ENCODE results near the gene NGEF.

Gene NGEF

DNA sequence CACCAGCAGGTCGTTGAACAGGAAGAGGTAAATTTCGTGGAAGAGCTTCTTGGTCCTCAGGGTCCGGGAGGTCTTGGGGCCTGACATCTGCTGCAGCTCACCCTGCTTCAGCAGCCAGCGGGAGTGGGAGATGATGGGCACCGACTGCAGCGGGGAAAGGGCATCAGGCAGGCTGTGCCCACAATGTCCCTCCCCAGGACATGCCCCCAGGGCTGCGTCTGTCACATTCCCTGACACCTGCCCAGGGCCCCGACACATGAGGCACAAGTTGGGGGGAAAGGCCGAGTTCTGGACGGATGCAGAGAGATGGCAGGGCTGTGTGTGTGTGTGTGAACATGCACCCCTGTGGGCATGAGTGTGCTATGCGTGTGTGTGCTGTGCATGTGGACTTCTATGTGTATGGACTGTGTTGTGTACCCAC lies 129.0 kb downstream of the NGEF start:
- Histone ChIP-seq H3K27me3 (ENCODE audit: insufficient read depth, poor library complexity, severe bottlenecking) (no peaks in the 10 kb centered on the region), H3K4me3 (replicated peaks; ENCODE audit: insufficient read depth, low read length) (no peak overlapping the region), H3K27ac (replicated peaks) (no peak overlapping the region)
- no peak for DNase-seq (ENCODE audit: low read depth in 1 of 2, low spot score in 1 of 2)
- TF ChIP-seq POLR2AphosphoS5 (IDR thresholded peaks at IDR 0.05; ENCODE audit: low read depth) (no peak), GABPA (IDR thresholded peaks at IDR 0.05; ENCODE audit: low read depth) (no peak), SPI1 (IDR thresholded peaks at IDR 0.05; ENCODE audit: borderline replicate concordance, low read depth) (no peak)
- TF ChIP-seq, protein P1, sequence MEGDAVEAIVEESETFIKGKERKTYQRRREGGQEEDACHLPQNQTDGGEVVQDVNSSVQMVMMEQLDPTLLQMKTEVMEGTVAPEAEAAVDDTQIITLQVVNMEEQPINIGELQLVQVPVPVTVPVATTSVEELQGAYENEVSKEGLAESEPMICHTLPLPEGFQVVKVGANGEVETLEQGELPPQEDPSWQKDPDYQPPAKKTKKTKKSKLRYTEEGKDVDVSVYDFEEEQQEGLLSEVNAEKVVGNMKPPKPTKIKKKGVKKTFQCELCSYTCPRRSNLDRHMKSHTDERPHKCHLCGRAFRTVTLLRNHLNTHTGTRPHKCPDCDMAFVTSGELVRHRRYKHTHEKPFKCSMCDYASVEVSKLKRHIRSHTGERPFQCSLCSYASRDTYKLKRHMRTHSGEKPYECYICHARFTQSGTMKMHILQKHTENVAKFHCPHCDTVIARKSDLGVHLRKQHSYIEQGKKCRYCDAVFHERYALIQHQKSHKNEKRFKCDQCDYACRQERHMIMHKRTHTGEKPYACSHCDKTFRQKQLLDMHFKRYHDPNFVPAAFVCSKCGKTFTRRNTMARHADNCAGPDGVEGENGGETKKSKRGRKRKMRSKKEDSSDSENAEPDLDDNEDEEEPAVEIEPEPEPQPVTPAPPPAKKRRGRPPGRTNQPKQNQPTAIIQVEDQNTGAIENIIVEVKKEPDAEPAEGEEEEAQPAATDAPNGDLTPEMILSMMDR (IDR thresholded peaks at IDR 0.05; ENCODE audit: insufficient read depth, low read length), result no peak
- TF ChIP-seq, protein P2, sequence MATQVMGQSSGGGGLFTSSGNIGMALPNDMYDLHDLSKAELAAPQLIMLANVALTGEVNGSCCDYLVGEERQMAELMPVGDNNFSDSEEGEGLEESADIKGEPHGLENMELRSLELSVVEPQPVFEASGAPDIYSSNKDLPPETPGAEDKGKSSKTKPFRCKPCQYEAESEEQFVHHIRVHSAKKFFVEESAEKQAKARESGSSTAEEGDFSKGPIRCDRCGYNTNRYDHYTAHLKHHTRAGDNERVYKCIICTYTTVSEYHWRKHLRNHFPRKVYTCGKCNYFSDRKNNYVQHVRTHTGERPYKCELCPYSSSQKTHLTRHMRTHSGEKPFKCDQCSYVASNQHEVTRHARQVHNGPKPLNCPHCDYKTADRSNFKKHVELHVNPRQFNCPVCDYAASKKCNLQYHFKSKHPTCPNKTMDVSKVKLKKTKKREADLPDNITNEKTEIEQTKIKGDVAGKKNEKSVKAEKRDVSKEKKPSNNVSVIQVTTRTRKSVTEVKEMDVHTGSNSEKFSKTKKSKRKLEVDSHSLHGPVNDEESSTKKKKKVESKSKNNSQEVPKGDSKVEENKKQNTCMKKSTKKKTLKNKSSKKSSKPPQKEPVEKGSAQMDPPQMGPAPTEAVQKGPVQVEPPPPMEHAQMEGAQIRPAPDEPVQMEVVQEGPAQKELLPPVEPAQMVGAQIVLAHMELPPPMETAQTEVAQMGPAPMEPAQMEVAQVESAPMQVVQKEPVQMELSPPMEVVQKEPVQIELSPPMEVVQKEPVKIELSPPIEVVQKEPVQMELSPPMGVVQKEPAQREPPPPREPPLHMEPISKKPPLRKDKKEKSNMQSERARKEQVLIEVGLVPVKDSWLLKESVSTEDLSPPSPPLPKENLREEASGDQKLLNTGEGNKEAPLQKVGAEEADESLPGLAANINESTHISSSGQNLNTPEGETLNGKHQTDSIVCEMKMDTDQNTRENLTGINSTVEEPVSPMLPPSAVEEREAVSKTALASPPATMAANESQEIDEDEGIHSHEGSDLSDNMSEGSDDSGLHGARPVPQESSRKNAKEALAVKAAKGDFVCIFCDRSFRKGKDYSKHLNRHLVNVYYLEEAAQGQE (IDR thresholded peaks at IDR 0.05; ENCODE audit: insufficient replicate concordance, low read depth), result no peak

DNA sequence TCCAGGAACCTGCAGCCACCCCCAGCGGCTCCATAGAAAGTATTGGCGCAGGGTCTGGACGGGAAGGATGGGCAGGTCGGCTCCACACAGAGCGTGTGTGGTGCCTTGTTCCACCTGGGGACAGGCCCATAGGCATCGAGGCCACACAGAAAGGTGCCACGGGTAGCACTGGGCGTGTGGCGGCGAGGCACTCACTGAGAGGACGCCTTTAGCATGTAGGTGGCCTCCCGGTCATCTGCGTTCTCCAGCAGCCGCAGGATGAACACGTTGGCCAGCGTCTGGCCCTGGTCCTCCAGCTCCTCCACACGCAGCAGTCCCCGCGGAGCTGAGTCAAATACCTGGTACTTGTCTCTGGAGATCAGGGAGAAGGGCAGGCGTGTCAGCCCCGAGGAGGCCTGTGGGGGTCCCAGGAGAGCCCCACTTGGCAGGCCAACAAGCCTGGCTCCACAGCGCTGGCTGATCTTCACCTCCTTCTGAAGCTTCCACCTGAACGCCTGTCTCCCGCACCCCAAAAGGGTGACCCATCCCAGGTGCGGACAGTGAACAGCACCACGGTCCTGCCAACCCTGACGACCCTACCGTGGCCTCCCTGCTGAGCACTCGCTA lies 129.8 kb downstream of the NGEF start:
- Histone ChIP-seq H3K27ac (replicated peaks) (no peak overlapping the region), H3K4me3 (replicated peaks; ENCODE audit: insufficient read depth, low read length) (no peak overlapping the region), H3K27me3 (ENCODE audit: insufficient read depth, poor library complexity, severe bottlenecking) (no peaks in the 10 kb centered on the region)
- DNase-seq (ENCODE audit: low read depth in 1 of 2, low spot score in 1 of 2), result no peak
- TF ChIP-seq, protein P2 (IDR thresholded peaks at IDR 0.05; ENCODE audit: insufficient replicate concordance, low read depth), result no peak
- TF ChIP-seq, protein P1 (IDR thresholded peaks at IDR 0.05; ENCODE audit: insufficient read depth, low read length), result no peak
- TF ChIP-seq POLR2AphosphoS5 (IDR thresholded peaks at IDR 0.05; ENCODE audit: low read depth) (no peak), SPI1 (IDR thresholded peaks at IDR 0.05; ENCODE audit: borderline replicate concordance, low read depth) (no peak), GABPA (IDR thresholded peaks at IDR 0.05; ENCODE audit: low read depth) (no peak)

DNA sequence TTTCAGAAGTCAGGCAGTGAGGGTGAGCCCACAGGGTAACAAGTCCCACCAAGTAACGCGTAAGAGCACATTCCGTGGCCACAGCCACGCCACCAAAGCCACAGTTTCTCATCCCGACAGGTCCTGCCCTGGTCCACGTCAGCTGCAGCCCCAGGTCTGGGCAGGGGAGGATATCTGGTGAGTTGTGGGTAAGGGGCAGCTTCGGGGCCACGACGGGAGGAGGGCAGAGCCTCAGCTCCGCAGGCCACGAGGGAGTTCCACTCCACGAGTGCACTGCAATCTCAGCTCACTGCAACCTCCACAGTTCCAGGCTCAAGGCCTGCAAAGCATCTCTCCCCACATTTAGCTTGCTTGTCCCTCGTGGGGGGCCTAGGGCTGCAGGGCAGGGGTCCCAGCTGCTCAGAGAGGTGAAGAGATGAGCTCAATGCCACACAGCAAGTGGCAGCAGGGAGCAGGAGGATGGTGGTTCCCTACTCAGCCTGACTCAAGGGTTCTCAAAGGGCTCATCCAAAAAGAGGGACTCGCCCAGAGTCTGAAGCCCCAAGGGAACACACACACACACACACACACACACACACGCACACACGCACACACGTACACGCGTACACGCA lies 130.4 kb downstream of the NGEF start:
- DNase-seq (ENCODE audit: low read depth in 1 of 2, low spot score in 1 of 2), result no peak
- no peak overlapping the region for H3K27ac ChIP-seq (replicated peaks)
- H3K27me3 ChIP-seq (ENCODE audit: insufficient read depth, poor library complexity, severe bottlenecking), result no peaks in the 10 kb centered on the region
- H3K4me3 ChIP-seq (replicated peaks; ENCODE audit: insufficient read depth, low read length), result no peak overlapping the region
- TF ChIP-seq GABPA (IDR thresholded peaks at IDR 0.05; ENCODE audit: low read depth) (no peak), SPI1 (IDR thresholded peaks at IDR 0.05; ENCODE audit: borderline replicate concordance, low read depth) (no peak), POLR2AphosphoS5 (IDR thresholded peaks at IDR 0.05; ENCODE audit: low read depth) (no peak)
- TF ChIP-seq, protein P1 (IDR thresholded peaks at IDR 0.05; ENCODE audit: insufficient read depth, low read length), result no peak
- TF ChIP-seq, protein P2 (IDR thresholded peaks at IDR 0.05; ENCODE audit: insufficient replicate concordance, low read depth), result no peak
